Right kidney (tissue), 1 donor: ENCODE measurements around the gene NID2.

Source experiments
- DNase-seq: peaks from one replicate; pipeline ENCODE4 v3.0.0-alpha.2; 2016

Gene NID2

DNA sequence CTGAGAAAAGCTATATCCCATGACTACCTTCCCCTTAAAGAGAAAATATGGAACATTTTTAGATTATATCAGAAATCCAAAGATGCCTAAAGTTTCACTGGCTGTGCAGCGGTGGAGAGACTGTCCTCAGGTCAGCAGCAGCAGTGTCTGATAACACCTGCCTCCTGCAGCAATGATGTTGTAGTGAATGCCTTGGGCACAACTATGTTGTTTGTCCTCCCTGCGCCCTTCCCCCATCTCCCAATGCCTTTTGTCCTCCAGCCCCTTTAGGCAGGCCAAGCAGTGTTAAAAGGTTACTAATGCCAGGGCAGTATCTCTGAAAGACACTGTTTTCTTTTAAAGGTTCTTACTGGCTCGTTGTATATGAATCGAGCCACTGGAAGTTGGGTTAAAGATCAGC is 66.3 kb downstream of the NID2 start:
- no peak for DNase-seq

DNA sequence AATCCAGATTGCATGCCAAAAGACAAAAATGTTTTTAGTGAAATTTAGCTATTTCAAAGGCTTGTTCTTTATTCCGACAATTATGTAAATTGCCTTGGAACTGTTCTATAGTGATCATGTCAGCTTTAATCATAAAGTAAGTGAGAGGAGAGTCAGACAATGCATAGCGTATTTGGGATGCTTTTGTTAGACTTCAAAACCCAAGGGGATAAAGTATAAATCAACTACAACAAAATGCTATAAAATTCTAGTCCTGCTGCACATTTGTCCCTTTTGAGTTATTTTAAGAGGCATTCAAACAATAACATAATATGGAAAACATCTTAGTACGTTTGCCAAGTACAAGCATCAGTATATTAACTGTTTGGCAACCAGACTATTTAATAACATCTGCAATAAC is 68.2 kb downstream of the NID2 start:
- no peak for DNase-seq

DNA sequence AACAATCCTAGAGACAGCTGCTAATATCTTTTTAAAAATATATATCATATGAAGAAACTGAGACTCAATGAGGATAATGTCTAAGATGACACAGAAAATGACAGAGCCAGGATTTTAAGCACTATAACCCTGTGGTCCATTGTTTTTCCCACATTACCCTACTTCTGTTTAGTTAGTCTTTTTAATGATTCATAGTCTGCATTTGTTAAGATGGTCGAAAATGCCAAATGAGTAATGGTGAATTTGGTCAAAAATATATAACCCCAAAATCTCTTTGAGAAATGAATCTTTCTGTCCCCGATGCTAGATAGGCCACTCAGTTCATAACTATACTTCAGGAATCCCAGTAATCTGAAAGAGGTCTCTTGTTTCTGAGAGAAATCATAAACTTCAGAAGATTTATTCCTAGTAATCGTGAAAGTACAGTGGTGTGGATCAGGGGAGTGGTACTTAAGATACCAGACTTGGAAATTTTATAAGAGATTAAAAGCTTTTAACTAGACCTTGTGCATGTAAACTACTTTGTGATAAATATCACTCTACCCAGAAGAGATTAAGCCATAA is 68.8 kb downstream of the NID2 start:
- DNase-seq, result no peak

DNA sequence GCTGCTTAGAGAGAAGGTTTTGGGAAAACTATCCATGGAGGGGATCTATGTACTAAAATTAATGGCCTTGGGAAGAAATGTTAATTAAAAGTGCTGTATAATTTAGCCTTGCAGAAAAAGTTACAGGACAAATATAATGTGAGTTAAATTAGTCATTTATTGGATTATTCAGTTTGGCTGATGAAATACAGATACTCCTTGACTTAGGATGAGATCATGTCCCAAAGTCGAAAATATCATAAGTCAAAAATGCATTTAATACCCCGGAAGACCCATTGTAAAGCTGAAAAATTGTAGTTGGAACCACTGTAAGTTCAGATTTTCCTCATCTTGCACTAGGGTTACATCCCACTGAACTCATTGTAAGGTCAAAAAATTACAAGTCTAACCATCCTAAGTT is 69.8 kb downstream of the NID2 start:
- DNase-seq, result no peak

DNA sequence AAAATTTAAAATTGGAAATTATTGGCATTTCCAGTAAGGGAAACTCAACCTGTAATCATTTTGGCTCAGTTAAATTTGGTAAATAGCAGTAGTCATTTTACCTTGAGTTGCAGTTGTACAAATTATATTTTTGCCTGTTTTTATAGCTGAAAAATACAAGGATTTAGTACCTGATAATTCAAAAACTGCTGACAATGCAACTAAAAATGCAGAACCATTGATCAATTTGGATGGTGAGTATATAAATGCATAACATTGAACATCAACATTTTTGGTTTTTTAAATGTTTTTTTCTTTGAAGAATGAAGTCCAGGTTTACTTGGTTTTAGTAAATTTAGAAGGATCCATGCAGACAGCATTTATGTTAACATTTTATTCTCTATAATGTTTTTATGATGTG is 70.5 kb downstream of the NID2 start:
- DNase-seq, result no peak

DNA sequence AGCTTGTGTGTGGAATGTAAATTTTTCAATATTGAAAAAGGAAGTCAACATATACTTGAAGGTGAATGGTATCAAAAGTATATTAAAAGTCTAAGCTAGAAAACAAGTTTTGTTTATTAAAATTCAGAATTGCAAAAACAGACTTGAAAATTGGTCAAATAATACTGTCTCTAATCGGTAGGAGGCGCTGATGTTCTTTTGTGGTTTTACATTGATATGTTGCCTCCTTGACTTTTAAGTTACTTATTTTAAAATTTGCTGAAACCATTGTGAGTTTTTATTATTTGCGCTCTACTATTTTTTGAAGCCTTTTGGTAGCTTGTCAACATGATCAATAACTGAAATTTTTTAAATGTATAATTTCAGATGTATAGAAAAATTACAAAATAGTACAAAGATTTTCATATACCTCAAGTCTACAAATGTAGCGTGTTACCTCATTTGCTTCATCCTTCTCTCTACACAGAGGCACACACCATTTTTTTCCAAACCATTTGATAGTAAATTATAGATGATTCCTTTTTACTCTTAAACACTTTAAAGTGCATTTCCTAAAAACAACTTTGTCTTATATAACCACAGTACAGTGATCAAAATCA is 72.6 kb downstream of the NID2 start:
- no peak for DNase-seq

DNA sequence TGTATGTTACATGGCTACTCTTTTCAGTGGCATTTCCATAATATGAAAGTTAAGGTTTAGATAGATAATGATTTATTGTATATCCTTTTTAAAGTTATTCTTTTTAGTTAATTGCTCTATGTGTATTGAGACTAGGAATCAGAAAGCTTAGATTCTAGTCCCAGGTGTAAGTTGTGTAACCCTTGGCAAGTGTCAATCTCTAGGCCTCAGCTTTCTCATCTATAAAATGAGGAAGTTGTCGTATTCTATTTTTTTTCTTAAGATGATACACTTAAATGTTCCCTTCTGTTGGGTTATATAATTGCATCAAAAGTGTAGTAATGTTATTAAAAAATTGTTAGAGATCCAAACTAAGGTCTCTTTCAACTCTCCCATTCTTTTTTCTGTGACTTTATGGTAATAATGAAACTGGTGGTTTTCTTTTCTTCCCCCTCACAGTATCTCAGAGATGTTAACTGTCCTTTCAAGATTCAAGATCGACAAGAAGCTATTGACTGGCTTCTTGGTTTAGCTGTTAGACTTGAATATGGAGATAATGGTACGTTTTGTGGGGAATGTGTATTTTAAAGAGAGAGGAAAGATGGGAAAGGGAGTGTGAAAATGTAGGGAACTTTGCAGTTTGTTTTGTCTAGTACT is 75.5 kb downstream of the NID2 start:
- DNase-seq, result no peak

DNA sequence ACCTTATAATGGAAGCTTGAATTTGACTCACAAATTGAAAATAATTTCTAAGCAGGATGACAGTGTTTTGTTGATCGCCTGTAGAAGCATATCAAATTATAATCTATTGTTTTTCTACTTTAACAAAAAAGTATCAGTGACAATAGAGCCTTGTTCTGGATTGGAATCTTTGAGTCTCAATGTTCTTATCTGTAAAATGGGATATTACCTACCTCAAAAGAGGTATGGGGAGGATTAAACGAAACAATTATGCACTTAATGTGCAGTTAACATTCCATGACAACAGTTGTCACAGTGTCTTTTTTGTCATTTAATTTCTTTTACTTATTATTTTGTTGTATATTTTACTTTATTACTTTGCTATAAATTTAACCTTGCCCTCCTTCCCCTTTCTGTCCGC is 78.4 kb downstream of the NID2 start:
- no peak for DNase-seq

DNA sequence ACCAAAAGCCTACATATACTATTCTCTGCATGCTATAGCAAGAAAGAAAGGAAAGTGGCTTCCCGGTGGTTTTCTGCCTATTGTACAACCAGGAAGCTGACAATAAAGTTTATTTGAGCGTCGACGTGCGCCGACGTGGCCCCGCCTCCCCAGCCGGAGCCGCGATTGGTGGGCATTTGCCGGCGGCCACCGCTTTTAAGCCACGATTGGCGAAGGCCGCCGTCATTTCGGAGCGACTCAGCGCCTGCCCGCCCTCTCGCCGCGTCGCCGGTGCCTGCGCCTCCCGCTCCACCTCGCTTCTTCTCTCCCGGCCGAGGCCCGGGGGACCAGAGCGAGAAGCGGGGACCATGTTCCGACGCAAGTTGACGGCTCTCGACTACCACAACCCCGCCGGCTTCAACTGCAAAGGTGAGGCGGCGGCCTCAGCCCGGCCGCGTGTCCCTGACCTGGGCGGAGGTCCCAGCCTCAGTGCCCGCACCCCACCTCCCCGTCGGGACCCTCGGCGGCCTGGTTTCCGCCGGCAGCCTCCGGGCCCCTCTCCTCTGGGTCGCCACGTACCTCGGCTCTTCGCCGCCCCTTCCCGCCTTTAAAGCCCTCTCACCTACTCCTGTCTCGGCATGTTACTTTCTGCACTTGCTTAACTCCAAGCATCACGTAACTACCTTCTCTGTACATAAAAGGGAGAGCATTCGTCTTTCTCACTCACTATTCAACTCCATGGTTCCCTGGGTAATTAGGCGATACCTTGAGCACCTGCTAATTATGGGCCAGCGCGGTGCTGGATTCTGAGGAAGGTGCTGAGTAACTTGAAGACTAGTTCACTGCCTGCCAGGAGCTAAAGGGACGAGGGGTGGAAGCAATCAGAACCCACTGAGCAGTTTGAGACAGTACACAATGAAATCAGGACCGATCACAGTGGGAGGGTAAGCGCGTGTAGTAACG is 79.3 kb downstream of the NID2 start, which contains the start of gene RTRAF:
RTRAF (plus strand) TSS at position 254 of the 942 bp plus-strand sequence; CDS start at position 348, 94 bp downstream.
- DNase-seq, result peak; percentile 93

DNA sequence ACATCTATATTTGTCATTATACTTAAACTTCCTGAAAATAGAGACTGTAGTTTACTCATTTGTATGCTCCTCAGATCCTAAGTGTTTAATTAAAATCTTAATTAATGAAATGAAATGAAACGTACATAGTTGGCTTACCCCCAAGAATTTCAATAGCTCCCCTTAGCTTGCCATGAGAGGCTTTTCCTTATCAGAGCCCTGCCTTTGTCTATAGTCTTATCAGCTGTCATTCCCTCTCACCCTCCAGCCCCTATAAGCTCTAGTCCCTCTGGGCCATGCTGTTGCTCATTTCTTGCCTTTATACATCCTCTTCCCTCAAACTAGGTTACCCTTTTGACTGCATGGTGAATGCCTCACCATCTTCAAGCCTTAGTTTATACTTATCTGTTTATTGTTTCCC is 80.6 kb downstream of the NID2 start:
- DNase-seq, result no peak

DNA sequence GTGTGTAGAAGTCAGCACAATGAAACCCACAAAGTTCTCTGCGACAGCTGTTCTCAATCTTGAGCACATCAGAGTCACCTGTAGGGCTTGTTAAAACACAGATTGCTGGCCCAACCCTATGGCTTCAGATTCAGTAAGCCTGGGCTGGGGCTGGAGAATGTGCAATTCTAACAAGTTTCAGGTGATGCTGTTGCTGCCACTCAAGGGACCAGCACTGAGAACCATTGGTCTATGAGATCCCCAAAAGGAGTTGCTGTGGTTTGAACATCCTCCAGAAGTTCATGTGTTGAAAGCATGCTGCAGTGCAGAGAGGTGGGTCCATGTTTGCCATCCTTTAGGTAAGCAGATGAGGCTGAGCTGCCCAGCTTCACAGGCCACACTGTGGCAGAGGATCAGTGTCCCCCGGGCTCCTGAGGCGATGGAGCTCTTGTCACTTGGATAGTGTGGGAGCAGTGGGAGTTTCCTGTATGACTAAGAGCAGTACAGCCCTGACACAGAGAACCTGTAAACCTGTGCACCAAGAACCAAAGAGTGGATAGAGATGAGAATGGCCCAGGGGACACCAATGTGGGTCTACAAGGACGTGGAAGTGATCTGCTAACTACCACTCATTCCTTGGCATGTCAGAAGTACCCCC is 87.5 kb downstream of the NID2 start:
- no peak for DNase-seq

DNA sequence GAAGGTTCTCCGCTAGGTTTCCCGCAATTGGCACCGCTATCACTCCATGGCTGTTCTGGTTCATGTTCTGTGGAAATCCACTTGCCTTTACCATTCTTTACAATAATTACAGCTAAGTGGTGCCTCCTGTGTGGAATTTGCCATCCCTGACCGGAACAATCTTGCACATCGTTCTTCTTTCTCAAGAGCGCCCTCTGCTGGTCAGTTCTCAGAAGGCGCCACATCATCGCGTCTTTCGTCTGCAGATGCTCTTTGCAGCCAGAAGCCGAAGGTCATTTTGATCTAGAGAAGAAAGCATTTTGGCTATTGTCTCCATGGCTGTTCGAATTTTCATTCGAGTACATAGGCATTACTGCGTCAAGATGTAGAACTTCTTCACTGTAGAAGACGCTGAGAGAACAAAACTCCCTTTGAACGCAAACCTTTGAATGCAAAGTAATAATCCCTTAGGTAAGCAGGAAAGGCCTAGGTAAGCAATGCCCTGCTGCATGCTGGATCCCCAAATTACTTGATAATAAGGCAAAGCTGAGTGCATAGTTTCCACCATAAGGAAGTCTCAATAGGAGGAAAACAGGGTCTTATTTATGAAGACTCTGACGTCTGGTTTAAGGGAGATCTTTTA is 89.7 kb downstream of the NID2 start:
- peak; percentile 57 for DNase-seq

DNA sequence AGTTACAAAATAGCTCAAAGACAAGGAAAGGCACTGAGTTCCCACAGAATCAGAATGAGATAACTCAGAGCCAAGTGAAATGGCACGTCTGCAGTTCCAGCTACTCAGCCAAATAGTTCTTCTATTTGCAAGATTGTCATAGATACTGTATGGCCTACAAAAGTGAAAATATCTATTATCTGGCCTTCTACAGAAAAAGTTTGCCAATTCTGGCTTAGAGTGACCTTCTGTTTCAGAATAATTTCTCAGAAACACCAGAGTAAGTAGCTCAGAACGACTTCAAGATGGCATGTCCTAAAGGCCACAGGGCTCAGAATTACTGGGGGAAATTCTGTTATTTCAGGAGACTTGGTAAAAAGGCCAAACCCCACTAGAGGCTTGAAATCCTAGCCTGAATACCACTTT is 90.2 kb downstream of the NID2 start:
- DNase-seq, result no peak

DNA sequence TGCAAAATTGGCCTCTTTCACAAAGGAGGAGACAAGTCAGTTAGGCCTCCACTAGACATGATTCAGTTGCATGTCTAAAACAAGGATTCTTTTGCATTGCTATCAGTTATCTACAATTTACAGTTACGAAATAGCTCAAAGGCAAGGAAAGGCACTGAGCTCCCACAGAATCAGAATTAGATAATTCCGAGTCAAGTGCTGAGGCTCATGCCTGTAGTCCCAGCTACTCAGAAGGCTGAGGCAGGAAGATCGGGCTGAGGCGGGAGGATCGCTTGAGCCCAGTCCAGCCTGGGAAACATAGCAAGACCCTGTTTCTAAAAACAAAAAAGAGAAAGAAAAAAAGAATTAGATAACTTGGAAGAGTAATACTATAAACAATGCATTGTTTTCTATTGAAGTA is 91.8 kb downstream of the NID2 start:
- DNase-seq, result no peak

DNA sequence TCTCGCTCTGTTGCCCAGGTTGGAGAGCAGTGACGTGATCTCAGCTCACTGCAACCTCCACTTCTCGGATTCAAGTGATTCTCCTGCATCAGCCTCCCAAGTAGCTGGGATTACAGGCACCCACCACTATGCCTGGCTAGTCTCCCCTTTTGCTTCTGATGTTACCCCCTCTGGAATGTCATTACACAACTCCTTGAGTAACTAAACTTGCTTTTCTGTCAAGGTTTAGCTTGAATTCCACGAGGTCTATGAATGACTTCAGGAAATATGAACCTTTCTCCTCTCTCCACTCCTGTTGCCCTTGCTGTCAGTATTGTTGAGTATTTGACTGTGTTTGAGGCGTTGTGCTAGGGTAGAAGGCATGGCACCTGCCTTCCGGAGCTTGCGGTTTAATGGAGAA is 96.3 kb downstream of the NID2 start:
- no peak for DNase-seq

DNA sequence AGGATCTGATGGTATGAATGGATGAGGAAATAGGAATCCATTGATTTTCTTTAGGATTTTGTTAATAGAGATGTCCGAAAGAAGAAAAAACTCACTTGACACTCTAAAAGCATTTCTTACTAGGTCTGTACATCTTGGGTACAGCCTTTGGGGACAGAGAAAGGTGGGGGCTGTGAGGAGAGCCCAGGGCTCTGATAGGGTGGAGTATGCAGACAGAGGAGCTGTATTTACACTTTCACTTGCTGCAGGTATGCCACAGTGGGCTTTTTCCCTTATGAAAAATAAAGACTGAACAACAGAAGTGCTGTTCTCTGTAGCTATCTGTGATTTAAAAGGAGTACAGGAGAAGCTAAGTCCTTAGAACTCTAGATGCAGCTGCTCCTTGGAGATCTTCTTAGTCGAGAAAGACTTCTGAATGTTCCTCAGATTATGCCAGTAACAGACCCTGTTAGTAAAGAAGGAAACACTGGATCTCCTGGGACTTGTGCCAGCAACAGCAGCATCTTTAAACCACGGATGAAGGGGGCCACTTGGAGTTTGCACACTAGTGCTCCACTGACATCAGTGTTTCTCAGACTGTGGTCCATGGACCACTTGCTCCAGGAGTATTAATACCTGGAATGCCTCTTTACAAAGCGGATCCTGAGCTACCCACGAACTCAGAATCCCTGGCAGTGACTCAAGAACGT is 98.9 kb downstream of the NID2 start:
- no peak for DNase-seq

DNA sequence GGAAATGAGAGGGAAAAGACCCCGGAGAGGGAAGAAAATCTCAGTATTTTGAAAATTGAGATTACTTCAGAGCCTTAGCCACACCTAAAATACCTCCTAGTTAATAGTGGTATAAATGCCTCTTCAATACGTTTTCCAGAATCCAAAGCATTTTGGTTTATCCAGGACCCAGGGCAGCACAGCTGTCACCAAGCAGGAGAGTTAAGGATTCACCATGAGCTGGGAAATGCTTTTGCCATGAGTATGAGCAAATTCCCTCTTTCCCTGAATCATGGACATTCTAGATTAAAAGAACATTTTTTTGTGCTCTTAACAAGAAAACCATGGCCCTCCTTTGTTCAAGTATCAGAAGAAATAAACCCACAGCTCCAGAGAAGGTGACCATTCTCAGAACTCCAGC is 101.3 kb downstream of the NID2 start:
- no peak for DNase-seq

DNA sequence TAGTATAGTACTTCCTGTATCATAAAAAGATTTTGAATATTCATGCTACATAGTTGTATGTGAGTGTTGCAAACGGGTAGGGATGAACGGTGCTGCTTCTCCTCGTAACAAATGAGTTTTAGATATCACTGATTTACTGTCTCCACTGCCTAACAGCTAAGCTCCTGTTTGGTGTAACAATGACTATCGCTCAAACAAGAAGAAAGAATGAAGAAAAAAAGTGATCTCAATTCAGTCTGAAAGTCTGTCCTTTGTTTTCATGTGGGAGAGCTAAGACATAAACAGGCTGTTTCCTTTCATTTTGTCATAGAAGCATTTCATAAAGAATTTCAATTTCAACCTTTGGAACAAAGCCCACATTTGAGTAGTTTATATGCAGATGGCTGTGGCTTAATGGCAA is 105.6 kb downstream of the NID2 start:
- peak; percentile 26 for DNase-seq

DNA sequence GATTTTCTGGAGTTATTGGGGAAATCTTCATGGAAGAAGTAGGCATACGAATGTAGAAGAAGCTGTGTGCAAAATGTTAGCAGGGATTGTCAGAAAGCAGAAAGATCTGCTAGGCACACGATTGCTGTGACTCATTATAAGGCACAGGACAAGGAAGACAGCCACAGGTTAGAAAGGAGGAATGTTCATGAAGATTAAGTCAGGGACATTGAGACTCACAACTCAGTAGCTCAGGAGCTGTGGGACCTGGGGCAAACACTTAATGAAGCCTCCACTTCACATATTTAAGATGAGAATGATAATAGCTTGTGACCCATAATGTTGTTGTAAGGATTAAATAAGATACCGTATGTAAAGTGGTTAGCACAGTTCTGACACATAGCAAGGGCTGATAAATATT is 106.1 kb downstream of the NID2 start:
- no peak for DNase-seq

DNA sequence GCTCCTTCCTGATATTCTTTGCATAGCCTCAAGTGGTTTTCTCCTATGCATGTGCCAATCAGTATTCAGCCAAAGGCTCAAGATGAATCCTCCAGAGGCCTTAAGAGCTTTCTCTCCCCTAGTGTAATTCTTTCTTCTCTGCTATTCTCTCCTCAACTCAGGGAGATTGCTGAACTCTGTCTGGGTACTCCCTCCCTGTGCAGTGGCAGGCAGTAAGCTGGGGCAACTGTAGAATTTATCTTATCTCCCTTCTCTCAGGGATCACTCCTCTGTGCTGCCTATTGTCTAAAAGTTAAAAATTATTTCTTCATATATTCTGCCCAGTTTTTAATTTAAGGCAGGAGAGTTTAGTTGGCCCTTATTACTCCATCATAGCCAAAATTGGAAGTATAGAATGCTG is 108.0 kb downstream of the NID2 start:
- no peak for DNase-seq

DNA sequence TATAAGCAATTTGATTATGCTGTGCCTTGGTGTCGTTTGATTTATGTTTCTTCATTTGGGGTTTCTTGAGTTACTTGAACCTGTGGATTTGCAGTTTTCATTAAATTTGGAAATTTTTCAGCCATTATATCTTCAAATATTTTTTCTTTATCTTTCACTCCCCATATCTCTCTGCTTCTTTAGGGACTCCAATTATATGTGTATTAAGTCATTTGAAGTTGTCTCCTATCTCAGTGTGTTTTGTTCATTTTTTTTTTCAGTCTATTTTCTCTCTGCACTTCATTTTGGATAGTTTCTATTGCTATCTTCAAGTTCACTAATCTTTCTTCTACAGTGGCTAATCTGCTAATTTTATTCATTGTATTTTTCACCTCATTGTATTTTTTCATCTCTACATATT is 108.9 kb downstream of the NID2 start:
- no peak for DNase-seq

DNA sequence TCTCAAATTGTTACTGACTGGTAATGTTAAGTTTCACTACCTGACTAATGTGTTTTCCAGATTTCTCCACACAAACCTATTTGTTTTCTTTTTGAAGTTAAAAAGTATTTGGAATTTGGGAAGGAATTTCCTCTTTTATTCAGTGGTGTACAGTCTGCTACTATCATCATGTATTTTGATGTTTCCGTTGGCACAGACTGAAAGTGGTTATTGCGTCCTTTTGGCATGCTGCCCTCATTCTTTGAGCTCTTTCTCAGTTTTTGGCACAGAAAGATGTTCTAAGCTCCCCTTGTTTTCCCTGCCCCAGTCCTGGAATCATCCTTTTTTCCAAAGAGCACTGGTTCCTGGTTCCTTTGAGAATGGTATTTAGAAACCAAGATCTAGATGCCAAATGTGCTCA is 110.9 kb downstream of the NID2 start:
- no peak for DNase-seq
